ENCODE results near the gene VSIG8.
"Not testable (repeated sequence)": the region's sequence is repeated elsewhere in the genome, so short reads cannot be mapped to it uniquely, and the experiment has no call there.

Gene VSIG8, protein sequence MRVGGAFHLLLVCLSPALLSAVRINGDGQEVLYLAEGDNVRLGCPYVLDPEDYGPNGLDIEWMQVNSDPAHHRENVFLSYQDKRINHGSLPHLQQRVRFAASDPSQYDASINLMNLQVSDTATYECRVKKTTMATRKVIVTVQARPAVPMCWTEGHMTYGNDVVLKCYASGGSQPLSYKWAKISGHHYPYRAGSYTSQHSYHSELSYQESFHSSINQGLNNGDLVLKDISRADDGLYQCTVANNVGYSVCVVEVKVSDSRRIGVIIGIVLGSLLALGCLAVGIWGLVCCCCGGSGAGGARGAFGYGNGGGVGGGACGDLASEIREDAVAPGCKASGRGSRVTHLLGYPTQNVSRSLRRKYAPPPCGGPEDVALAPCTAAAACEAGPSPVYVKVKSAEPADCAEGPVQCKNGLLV
- 0 to 0.35 (median 0) reads per million in 3 donors for total RNA-seq

DNA sequence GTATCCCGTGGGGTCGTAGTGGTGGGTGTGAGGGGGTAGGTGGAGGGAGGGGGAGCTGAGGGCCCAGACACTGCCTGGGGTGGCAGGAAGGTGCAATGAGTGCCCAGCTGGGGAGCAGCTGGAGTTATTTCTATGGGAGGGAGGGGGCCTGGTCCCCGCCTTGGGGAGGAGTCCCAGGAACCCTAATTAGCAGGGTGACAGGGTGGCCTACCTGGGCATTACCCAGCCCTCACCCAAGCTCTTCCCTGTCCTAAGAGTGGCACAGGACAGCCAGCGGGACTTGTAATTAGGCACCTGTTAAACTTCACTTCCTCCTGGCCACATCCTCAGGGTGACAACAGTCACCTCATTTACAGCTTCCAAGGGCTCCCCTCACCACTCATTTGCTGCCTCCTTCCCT, at the start of gene VSIG8:
Gene VSIG8, minus strand, starts transcription at position 101 of the 400 bp plus-strand sequence. CDS start 136 bp downstream, outside the sequence.
- no peaks in the 10 kb centered on the region for H3K27me3 ChIP-seq (replicated peaks; ENCODE audit: control insufficient read depth, insufficient read depth, low read length, poor library complexity, severe bottlenecking)

DNA sequence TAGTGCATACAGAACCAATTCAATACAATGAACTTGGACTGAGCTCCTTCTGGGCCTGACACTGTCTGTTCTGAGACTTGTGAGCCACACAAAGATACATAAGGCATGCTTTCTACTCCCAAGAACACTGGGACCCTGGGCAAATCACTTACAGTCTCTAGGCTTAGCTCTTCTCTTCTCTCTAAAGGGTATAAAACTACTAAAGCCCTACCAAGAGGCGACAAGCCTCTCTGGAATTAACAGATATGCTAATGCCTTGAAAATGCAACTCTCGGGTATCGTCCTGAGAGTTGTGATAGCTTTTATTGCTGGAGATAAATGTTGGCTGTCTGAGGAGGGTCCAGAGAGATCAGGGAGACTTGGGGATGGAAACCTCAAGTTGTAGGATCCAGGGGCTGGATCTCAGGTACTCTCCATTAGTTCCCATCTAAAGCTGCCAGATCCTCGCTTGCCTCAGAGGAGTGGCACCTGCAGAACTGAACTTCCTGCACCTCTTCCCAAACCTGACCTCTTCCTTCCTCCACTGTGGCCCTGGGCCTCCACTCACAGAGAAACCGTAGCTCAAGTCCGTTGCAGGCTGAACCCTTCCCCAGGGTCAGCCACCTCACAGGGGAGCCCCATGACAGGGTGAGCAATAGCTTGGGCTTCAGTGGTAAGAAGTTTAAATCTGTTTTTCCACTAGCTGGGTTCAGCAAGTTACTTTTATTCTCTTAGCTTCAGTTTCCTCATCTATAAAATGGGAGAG, 49.0 kb upstream of the VSIG8 start:
- H3K27ac ChIP-seq (ENCODE audit: insufficient read depth, low read length, poor library complexity, severe bottlenecking) = peak overlapping the region; percentile 80
- no peaks in the 10 kb centered on the region for H3K27me3 ChIP-seq (replicated peaks; ENCODE audit: control insufficient read depth, insufficient read depth, low read length, poor library complexity, severe bottlenecking)
- no peak overlapping the region for H3K4me3 ChIP-seq (ENCODE audit: insufficient read depth, low read depth, low read length, poor library complexity, severe bottlenecking)
- no peaks in the 10 kb centered on the region for H3K9me3 ChIP-seq (ENCODE audit: control insufficient read depth, low read length)
- no peak for DNase-seq
- H3K36me3 ChIP-seq (ENCODE audit: control insufficient read depth, insufficient read depth, low read length) = peaks cover 3% of the 10 kb centered on the region
- H3K4me1 ChIP-seq (ENCODE audit: control insufficient read depth, insufficient read depth, low read length, poor library complexity, severe bottlenecking) = peaks cover 41% of the 10 kb centered on the region

More for the DNA sequence above, at the start of gene VSIG8:
- DNase-seq = no peak
- H3K36me3 ChIP-seq (ENCODE audit: control insufficient read depth, insufficient read depth, low read length) = no peaks in the 10 kb centered on the region
- H3K27ac ChIP-seq (ENCODE audit: insufficient read depth, low read length, poor library complexity, severe bottlenecking) = no peak within 1 kb of the TSS
- H3K9me3 ChIP-seq (ENCODE audit: control insufficient read depth, low read length) = no peaks in the 10 kb centered on the region
- peaks cover 2% of the 10 kb centered on the region for H3K4me1 ChIP-seq (ENCODE audit: control insufficient read depth, insufficient read depth, low read length, poor library complexity, severe bottlenecking)
- no peak within 1 kb of the TSS for H3K4me3 ChIP-seq (ENCODE audit: insufficient read depth, low read depth, low read length, poor library complexity, severe bottlenecking)

DNA sequence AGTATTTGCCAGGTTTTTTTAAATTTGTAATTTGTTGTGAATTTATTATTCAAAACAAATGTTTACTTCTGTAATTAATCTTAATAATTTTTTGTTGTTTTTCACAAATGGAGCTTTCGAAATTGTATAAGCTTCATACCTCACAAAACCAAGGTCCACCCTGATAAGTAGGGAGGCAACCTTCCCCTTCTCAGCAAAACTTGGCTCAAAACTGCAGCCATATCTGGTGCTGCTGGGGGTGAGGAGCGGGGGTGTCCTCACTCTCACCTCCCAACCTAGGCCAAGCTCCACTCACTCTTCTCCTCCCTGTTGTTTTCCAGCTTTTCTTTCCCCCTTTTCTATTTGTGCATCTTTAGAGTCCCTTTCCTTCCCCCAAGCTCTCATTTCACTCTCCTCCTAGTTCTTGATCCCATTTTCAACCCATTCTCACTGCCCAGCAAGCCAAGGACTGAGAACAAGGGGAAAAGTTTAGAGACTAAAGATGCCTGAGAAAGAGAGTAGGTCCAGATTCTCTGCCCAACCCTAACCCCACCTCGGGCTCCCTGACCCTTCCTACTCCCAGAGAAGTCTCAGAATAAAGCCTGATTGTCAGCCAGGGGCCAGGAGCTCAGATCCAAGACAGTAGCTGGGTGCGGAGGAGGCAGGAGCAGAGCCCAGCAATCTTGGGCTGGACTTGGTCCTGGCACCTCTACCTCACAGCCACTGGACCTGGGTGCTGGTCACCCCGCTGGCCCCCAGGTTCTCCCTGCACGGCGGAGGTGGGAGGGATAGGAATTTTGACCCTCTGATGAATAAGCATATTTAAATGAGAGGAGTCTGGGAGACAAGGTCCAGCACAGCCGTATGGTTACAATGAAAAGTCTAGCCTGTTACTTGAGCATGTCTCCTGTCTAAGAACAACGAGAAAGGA, 45.8 kb upstream of the VSIG8 start:
- DNase-seq = no peak
- peaks cover 34% of the 10 kb centered on the region for H3K4me1 ChIP-seq (ENCODE audit: control insufficient read depth, insufficient read depth, low read length, poor library complexity, severe bottlenecking)
- no peaks in the 10 kb centered on the region for H3K36me3 ChIP-seq (ENCODE audit: control insufficient read depth, insufficient read depth, low read length)
- H3K27ac ChIP-seq (ENCODE audit: insufficient read depth, low read length, poor library complexity, severe bottlenecking) = no peak overlapping the region
- H3K4me3 ChIP-seq (ENCODE audit: insufficient read depth, low read depth, low read length, poor library complexity, severe bottlenecking) = no peak overlapping the region
- H3K27me3 ChIP-seq (replicated peaks; ENCODE audit: control insufficient read depth, insufficient read depth, low read length, poor library complexity, severe bottlenecking) = no peaks in the 10 kb centered on the region
- no peaks in the 10 kb centered on the region for H3K9me3 ChIP-seq (ENCODE audit: control insufficient read depth, low read length)

DNA sequence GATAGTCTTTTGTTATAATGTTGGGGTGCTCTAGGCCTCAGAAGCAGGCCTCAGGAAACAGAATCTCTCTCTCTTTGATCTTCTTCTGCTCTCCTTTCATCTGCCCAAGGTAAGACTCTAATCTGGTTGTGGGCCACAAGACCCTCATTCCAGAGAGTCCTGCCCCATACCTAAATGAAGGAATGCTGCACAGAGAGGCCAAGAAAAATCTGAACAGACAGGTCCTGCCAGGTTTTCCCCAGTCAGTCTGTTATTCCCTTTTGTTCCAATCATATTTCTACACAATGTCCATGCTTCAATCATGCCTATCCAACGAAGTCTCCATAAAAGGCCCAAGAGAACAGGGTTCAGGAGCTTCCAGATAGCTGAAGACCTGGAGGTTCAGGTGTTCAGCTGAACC, 44.5 kb upstream of the VSIG8 start:
- no peaks in the 10 kb centered on the region for H3K9me3 ChIP-seq (ENCODE audit: control insufficient read depth, low read length)
- H3K4me3 ChIP-seq (ENCODE audit: insufficient read depth, low read depth, low read length, poor library complexity, severe bottlenecking) = no peak overlapping the region
- H3K4me1 ChIP-seq (ENCODE audit: control insufficient read depth, insufficient read depth, low read length, poor library complexity, severe bottlenecking) = peaks cover 27% of the 10 kb centered on the region
- H3K27ac ChIP-seq (ENCODE audit: insufficient read depth, low read length, poor library complexity, severe bottlenecking) = no peak overlapping the region
- H3K36me3 ChIP-seq (ENCODE audit: control insufficient read depth, insufficient read depth, low read length) = no peaks in the 10 kb centered on the region
- no peak for DNase-seq
- H3K27me3 ChIP-seq (replicated peaks; ENCODE audit: control insufficient read depth, insufficient read depth, low read length, poor library complexity, severe bottlenecking) = no peaks in the 10 kb centered on the region

DNA sequence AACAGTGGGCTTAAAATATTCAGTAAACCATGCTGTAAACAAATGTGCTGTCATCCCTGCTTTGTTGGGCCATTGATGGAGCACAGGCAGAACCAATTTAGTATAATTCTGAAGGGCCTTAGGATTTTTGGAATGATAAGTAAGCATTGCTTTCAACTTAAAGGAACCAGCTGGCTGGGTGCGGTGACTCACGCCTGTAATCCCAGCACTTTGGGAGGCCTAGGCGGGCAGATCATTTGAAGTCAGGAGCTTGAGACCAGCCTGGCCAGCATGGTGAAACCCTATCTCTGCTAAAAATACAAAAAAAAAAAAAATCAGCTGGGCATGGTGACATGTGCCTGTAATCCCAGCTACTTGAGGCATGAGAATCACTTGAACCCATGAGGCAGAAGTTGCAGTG, 41.6 kb upstream of the VSIG8 start:
- H3K4me3 ChIP-seq (ENCODE audit: insufficient read depth, low read depth, low read length, poor library complexity, severe bottlenecking); H3K36me3 ChIP-seq (ENCODE audit: control insufficient read depth, insufficient read depth, low read length); H3K27me3 ChIP-seq (replicated peaks; ENCODE audit: control insufficient read depth, insufficient read depth, low read length, poor library complexity, severe bottlenecking); H3K4me1 ChIP-seq (ENCODE audit: control insufficient read depth, insufficient read depth, low read length, poor library complexity, severe bottlenecking); H3K27ac ChIP-seq (ENCODE audit: insufficient read depth, low read length, poor library complexity, severe bottlenecking); DNase-seq; H3K9me3 ChIP-seq (ENCODE audit: control insufficient read depth, low read length): not testable (repeated sequence)

DNA sequence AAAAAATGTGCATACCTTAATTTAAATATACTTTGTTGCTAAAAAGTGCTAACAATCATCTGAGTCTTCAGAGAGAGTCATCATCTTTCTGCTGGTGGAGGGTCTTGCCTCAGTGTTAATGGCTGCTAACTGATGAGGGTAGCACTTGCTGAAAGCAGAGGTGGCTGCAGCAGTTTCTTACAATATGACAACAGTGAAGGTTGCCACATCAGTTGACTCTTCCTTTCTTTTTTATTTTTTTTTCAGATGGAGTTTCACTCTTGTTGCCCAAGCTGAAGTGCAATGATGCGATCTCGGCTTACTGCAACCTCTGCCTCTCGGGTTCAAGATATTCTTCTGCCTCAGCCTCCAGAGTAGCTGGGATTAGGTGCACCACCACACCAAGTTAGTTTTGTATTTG, 40.1 kb upstream of the VSIG8 start:
- Histone ChIP-seq H3K4me3 (ENCODE audit: insufficient read depth, low read depth, low read length, poor library complexity, severe bottlenecking) (no peak overlapping the region), H3K27ac (ENCODE audit: insufficient read depth, low read length, poor library complexity, severe bottlenecking) (no peak overlapping the region)

DNA sequence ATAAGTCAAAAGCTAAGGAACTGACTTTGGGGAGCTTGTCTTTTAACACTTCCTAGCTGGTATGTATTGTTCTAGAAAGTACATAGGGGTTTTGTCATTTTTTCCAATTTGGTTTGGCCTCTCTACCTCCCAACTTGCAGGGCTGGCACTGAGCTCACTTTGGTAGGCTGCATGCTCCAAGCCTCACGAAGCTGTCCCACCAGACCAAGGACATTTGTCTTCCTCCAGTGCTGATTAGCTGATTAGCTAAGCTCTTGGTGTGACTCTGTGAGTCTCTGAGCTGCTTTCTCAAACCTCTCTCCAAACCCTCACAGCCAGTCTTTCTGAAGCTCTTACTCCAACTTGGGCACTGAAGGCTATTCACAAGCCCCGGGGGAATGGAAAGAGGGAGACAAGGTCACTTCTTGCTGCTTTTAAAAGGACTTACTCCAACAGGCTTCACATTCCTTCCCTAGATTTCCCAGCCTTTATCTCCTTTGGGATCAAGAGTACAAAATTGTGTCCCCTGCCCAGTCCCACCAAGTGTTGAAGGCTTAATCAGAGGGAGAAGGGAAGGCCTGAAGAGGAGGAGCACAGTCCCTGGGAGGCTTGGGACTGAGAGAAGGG, 38.4 kb upstream of the VSIG8 start:
- DNase-seq = no peak
- no peak overlapping the region for H3K4me3 ChIP-seq (ENCODE audit: insufficient read depth, low read depth, low read length, poor library complexity, severe bottlenecking)
- no peaks in the 10 kb centered on the region for H3K36me3 ChIP-seq (ENCODE audit: control insufficient read depth, insufficient read depth, low read length)
- H3K9me3 ChIP-seq (ENCODE audit: control insufficient read depth, low read length) = no peaks in the 10 kb centered on the region
- H3K27me3 ChIP-seq (replicated peaks; ENCODE audit: control insufficient read depth, insufficient read depth, low read length, poor library complexity, severe bottlenecking) = no peaks in the 10 kb centered on the region
- no peak overlapping the region for H3K27ac ChIP-seq (ENCODE audit: insufficient read depth, low read length, poor library complexity, severe bottlenecking)
- no peaks in the 10 kb centered on the region for H3K4me1 ChIP-seq (ENCODE audit: control insufficient read depth, insufficient read depth, low read length, poor library complexity, severe bottlenecking)

More for the DNA sequence above, 40.1 kb upstream of the VSIG8 start:
- DNase-seq = no peak
- Histone ChIP-seq H3K27me3 (replicated peaks; ENCODE audit: control insufficient read depth, insufficient read depth, low read length, poor library complexity, severe bottlenecking) (no peaks in the 10 kb centered on the region), H3K9me3 (ENCODE audit: control insufficient read depth, low read length) (no peaks in the 10 kb centered on the region), H3K4me1 (ENCODE audit: control insufficient read depth, insufficient read depth, low read length, poor library complexity, severe bottlenecking) (no peaks in the 10 kb centered on the region), H3K36me3 (ENCODE audit: control insufficient read depth, insufficient read depth, low read length) (no peaks in the 10 kb centered on the region)

DNA sequence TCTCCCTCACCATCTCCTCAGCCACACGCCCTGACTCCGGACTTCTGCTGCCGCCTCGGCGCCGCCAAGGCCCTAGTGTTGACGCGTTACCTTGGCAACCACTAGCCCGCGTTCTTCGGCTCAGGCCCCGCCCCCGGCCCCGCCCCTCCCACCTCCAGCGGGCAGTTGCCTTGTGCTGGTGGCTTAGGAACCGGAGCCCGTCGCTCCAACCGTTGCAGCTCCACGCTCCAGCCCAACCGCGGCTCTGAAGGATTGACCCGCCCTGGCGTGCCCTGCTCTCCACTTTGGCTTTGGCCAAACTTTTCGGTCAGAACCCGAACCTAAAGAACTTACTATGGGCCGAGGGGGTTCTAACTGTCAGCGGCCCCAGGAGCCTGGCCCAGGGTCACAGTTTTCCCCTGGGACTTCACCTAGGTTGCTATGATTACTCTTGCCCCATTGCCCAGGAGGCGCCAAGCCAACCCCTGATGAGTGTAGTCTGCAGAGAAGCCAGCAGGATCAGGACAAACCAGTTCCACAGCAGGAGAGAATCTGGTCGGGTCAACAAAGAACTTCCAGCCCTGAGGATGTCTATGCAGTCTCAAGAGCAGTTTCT, 37.7 kb upstream of the VSIG8 start, which contains the start of gene CFAP45:
Gene CFAP45, minus strand, starts transcription at position 80 of the 595 bp plus-strand sequence. Its CDS starts 67 bp downstream, at position 13.
- H3K4me3 ChIP-seq (ENCODE audit: insufficient read depth, low read depth, low read length, poor library complexity, severe bottlenecking) = no peak within 1 kb of the TSS
- DNase-seq = peak in 1 of 3 donors; percentile 22
- no peaks in the 10 kb centered on the region for H3K27me3 ChIP-seq (replicated peaks; ENCODE audit: control insufficient read depth, insufficient read depth, low read length, poor library complexity, severe bottlenecking)
- H3K27ac ChIP-seq (ENCODE audit: insufficient read depth, low read length, poor library complexity, severe bottlenecking) = no peak within 1 kb of the TSS
- H3K36me3 ChIP-seq (ENCODE audit: control insufficient read depth, insufficient read depth, low read length) = no peaks in the 10 kb centered on the region
- no peaks in the 10 kb centered on the region for H3K9me3 ChIP-seq (ENCODE audit: control insufficient read depth, low read length)
- no peaks in the 10 kb centered on the region for H3K4me1 ChIP-seq (ENCODE audit: control insufficient read depth, insufficient read depth, low read length, poor library complexity, severe bottlenecking)

DNA sequence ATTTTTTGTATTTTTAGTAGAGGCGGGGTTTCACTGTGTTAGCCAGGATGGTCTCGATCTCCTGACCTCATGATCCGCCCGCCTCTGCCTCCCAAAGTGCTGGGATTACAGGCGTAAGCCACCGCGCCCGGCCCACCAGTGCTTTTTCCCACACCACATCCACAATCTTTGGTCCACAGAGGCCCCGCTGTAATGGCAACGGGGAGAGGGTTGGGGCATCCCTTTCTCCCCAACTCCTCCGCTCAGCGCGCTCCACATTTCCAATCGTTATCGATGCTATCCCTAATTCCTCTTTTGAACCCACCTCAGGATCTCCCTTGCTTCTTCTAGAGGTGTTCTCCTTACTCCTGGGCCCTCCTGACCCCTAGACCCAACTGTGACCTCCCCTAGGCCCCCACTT, 37.2 kb upstream of the VSIG8 start:
- H3K9me3 ChIP-seq (ENCODE audit: control insufficient read depth, low read length); H3K4me1 ChIP-seq (ENCODE audit: control insufficient read depth, insufficient read depth, low read length, poor library complexity, severe bottlenecking); DNase-seq; H3K27me3 ChIP-seq (replicated peaks; ENCODE audit: control insufficient read depth, insufficient read depth, low read length, poor library complexity, severe bottlenecking); H3K4me3 ChIP-seq (ENCODE audit: insufficient read depth, low read depth, low read length, poor library complexity, severe bottlenecking); H3K27ac ChIP-seq (ENCODE audit: insufficient read depth, low read length, poor library complexity, severe bottlenecking); H3K36me3 ChIP-seq (ENCODE audit: control insufficient read depth, insufficient read depth, low read length): not testable (repeated sequence)

All from effector memory CD4-positive, alpha-beta T cell (primary cell).